Ecto neural progenitor cell (in vitro differentiated cells): ENCODE measurements around the gene CRTAP.
"Not testable (repeated sequence)": the region's sequence is repeated elsewhere in the genome, so short reads cannot be mapped to it uniquely, and the experiment has no call there.

Experiments
- DNase-seq: peaks from one replicate; pipeline ENCODE4 v3.0.0-alpha.2; 2018; ENCODE audit warnings: low spot score

CRTAP gene

DNA sequence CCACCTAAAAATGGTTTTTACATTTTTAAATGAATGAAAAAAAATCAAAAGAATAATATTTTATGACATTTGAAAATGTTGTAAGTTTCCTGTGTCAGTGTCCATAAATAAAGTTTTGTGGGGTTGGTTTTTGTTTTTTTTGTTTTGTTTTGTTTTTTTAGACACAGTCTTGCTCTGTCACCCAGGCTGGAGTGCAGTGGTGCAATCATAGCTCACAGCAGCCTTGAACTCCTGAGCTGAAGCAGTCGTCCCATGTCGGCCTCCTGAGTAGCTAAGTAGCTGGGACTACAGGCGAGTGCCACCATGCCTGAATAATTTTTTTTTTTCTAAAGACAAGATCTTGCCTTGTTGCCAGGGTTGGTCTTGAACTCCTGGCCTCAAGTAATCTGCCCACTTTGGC is 14.1 kb upstream of the CRTAP start:
- DNase-seq: no peak

DNA sequence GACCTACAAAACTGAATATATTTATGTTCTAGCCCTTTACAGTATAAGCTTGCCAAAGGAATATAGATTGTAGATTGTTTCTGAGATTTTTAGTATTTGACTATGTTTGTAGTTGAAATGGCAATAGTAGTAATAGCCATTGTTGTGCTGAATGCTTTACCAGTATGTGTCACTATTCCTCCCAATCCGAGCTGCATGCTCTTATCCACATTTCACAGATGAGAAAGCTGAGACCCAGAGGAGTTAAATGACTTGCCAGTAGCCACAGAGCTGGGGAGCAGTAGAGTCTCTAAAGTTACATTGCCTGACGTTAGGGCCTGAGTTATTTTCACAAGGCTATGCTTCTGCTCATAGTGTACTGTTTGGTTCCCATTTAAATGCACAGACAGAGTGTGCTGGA is 13.6 kb upstream of the CRTAP start:
- DNase-seq: no peak

DNA sequence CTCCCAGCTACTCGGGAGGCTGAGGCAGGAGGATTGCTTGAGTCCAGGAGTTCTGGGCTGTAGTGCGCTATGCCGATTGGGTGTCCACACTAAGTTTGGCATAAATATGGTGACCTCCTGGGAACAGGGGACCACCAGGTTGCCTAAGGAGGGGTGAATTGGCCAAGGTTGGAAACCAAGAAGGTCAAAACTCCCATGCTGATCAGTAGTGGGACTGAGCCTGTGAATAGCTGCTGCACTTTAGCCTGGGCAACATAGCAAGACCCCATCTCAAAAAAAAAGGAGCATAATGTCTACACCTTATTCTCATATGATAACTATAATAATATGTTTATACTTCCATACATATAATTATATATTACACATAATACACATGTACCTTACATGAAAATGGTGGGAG is 10.8 kb upstream of the CRTAP start:
- DNase-seq: no peak

DNA sequence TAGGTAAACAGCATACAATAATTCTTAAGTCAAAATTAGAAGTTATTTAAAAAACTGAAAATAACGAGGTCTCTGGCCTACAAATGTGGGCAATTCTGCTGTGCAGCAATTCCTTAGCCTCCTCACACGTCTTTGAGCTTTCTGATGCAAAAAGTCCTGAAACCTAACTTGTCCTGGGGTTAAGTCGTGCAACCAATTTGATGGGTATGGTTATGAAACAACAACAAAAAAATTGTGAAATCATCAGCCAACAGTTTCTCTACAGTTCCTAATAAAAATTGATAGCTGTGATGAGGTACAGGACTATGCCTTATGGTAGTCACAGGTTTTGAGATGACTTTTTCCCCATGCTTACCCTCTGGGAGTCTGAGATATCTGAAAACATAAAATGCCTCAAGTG is 10.3 kb upstream of the CRTAP start:
- DNase-seq: no peak

DNA sequence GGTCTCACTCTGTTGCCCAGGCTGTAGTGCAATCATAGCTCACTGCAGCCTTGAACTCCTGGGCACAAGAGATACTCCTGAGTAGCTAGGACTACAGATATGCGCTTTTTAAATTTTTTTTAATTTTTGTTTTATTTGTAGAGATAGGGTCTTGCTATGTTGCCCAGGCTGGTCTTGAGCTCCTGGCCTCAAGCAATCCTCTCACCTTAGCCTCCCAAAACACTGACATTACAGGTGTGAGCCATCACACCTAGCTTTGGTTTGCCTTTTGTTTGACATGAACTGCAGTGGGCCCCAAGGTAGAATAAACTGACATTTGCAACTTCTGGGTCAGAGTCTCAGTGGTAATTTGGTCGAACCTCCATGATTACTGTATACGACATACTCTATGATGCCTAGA is 9.0 kb upstream of the CRTAP start:
- DNase-seq: no peak

DNA sequence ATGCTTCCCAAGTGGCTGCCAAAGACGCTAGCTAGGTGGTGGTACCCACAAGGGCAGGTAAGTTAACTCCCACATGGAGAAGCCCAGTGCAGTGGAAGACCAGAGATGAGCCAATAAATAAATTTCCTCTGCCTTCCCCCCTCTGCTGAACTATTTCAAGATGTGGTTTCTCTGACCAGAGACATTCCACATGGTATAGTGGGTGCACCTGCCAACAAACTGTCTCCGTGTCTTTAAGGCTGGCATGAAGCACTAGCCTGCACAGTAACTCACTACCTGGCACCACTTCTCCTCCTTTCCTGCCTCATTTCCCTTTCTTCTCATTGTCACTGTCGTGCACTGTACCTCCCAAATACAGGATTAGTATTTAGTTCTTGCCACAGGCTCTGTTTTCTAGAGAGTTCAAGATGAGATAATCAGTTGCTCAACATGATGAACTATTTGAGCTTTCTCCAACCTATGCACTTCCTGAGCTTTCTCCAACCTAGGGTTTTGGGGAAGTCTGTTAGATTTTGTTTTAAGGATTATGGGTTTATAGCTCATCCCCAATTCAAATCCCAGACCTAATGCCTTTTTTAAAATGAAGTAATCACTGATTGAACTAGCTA is 8.4 kb upstream of the CRTAP start:
- no peak for DNase-seq

DNA sequence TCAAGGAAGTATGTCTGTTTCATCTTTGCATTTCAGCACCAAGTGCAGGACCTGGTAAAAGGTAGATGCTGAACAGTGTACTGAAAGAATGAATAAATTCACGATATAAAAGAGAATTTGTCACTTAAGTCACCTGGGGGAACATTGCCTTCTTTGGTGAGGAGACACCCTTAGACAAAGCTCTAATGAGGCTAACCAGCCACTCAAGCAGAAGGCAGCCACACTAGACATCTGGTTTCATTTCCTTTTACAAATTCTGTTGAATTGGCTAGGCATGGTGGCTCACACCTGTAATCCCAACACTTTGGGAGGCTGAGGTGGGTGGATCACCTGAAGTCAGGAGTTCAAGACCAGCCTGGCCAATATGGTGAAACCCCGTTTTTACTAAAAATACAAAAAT is 7.0 kb upstream of the CRTAP start:
- DNase-seq: not testable (repeated sequence)

DNA sequence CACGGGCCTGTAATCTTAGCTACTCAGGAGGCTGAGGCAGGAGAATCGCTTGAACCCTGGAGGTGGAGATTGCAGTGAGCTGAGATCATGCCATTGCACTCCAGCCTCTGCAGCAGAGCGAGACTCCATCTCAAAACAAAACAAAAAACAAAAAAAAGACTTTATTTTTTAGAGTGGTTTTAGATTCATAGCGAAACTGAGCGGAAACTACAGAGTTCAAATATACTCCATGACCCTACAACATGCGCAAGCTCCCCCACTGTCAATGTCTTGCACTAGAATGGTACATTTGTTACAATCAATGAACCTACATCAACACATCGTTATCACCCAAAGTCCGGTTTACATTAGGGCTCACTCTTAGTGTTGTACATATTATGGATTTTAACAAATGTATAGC is 2.2 kb upstream of the CRTAP start:
- DNase-seq: no peak

DNA sequence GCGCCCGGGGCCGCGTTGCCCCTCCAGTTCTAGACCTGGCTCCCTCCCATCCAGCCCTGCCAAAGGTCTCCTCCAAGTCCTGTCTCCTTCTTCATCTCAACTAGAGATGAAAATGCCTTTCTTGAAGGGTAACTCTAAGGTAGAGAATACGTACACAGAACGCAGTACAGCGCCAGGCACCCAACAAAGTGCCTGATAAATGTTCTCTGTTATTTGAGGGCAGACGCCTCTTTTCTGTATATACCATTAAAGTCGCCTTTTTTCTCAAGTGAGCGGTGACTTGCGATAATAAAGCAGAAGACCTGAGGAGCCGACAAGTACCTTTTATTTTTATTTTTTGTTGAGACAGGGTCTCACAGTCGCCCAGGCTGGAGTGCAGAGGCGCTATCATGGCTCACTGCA is 809 bp downstream of the CRTAP start:
- DNase-seq: no peak

DNA sequence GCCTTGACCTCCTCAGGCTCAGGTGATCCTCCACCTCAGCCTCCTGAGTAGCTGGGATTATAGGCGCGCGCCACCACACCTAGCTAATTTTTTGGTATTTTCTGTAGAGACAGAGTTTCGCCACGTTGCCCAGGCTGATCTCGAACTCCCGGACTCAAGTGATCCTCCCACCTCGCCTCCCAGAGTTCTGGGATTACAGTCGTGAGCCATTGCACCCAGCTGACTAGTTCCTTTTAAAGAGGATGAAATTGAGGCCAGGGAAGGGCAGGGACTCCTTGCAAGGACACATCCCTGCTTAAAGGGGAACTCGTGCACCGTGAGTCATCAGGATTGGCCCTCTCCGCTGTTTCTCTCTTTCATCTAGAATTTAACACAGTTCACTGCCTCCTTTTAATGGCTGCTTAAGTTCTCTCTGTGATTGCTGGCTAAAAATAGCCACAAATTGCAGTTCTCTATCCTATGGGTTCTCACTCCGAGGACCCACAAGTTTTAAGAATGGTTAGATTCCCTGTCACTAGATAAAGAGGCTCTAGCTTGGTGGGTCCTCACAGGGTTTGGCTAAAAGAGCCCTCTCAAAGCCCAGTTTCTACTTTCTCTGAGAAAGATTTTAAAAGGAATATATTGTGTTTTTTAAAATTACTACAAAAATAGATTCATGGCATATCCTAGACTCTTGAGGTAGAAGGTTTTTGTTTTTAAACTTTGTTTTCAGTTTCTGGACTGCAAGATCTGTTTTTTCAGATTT is 1.4 kb downstream of the CRTAP start:
- DNase-seq: peak; percentile 65

DNA sequence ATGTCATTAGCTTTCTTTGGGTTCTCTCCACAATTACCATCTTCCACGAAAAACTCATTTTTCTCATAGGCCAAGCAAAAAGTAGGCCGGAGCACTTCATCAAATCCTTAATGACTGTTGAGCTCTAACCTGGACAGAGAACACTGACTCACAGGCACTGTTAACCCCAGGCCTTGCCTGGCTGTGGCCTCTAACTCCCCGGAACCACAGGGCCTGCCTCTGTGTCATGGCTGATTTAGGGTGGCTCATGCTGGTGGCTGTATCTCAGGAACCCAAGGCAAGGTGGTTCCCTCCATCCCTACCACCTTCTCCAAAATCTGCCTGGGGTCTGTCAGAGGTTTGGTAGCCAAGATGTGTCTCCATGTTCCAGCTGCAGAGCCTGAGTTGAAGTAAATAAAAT is 3.6 kb downstream of the CRTAP start:
- DNase-seq: no peak

DNA sequence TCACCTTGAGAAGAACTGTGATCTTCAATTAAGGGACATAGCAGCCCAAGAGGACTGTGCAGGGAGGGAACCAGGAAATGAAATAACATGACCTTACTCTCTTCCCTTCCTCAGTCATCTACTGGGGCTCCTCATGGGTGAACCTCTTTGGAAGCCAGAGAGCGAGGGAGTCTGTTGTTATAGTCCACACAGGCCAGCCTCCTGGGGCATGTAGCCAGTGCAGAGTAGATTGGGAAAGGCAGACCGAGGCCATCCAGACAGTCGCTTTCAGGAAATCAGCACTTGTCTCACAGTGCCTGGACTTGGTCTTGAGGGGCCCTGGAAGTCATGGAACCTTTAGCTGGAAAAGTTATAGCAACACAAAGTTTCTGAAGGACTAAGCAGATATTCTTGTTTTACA is 6.1 kb downstream of the CRTAP start:
- no peak for DNase-seq

DNA sequence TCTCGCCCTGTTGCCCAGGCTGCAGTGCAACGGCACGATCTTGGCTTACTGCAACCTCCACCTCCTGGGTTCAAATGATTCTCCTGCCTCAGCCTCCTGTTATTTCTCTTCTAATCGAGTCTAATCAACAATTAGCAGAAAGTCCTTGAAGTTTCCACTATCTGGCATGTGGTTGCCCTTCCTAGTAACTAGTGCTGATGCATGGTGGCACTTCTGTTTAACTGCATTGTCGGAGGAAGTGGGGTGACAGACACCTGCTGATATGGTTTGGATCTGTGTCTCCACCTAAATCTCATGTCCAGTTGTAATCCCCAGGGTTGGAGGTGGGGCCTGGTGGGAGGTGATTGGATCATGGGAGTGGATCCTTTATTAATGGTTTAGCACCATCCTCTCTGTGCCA is 9.2 kb downstream of the CRTAP start:
- DNase-seq: no peak

DNA sequence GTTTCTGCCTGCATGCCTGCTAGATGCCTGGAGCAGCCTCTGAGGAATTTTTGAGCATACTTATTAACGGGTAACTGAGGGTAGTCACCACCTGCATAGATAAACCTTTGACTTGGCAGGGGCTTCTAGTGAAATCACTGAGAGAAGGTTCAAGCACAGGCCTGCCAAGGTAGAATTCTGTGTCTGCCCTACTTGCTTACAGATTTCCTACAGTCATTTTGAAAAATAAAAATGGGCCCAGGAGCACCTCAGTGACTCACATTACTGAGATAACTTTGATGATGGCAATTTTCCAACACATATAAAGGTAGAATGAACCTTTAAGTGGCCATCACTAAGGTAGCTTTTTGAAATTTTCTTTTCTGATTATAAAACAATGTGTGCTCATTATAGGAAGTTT is 10.8 kb downstream of the CRTAP start:
- no peak for DNase-seq

DNA sequence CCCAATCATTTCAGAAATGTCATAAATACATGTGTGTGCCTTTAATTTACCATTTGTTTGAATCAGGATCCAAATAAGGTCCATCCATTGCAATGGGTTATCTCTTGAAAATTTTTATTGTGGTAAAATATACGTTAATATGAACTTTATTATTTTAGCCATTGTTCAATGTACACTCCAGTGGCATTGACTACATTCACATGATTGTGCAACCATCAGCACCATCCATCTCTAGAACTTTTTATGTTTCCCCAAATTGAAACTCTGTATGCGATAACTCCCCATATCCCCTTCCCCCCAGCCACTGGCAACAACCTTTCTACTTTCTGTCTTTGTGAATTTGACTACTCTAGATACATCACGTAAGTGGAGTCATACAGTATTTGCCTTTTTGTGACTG is 12.0 kb downstream of the CRTAP start:
- DNase-seq: no peak

DNA sequence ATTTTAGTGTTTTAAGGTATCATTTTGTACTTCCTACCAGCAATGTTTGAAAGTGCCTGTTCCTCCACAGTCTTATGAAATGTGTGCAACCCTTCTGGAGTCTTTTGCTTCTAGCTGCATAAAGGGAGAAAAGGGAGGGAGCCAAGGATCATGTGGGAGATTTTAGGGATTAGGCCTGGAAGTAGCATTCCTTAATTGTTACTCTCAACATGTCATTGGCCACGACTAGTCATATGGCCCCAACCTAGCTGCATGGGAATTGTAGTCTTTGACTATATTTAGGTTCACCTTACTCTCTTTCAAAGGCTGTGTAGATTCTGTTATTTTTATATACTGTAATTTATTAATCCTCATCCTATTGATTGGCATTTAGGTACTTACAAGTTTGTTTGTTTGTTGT is 14.9 kb downstream of the CRTAP start:
- DNase-seq: no peak

DNA sequence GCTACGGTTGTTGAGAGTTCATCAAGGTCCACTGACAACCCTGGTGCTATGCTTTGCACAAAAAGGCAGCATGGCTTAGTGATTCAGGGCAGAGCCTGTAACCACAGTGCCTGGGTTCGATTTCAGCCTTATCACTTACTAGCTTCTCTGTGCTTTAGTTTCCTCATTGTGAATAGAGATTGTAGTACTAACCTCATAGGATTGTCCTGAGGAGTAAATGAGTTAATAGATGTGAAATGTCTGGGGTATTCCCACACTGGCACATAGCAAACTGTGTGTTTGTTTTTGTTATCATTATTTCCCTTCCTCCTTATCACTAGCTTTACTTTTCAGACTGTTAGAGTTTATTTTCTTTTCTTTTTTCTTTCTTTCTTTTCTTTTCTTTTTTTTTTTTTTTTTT is 16.3 kb downstream of the CRTAP start:
- peak; percentile 17 for DNase-seq

DNA sequence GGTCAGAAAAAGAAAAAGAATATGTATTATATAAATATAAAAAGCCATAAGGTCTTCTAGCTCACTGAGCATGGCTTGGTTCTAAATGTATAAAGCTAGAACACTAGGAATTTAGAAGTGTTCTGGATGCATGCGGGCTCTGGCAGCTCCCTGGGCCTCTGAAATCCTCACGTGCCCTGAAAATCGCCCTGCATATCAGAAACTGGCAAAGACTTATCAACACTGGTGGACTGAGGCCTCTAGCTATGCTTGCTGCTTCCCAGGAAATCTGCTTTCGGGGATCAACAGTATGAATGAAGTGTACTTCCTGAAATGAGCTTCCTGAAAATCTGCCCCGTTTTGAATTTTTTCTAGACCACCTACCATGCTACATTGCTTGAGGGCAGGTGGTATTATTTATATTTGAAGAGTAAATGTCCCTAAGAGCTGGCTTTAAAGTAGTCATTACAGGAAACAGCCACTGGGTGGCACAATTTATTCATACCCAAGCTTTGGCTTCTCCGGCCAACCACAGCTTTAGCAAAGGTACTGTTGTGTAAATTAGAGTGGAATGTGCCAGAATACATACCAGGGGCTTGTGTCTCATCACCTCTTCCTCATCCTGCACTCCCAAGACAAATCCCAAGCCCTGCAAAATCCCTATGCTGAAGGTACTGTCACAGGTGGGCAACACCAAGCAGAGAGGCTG is 17.7 kb downstream of the CRTAP start:
- peak; percentile 60 for DNase-seq

DNA sequence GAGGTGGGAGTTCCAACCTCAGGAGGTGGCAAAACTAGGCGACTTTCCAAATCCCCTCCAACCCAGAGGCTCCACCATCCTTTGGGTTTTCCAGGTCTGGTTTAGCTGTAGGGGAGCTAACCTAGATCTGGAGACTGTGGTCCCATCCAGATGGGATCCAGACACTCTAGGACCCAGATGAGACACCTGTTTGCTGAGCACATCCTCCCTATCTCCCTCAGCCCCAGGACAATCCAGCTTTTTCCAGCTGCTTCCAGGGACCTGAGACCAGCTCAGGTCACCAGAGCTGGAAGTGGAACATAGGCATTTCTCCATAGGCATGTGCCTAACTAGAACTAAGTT is 18.2 kb downstream of the CRTAP start:
- DNase-seq: no peak

DNA sequence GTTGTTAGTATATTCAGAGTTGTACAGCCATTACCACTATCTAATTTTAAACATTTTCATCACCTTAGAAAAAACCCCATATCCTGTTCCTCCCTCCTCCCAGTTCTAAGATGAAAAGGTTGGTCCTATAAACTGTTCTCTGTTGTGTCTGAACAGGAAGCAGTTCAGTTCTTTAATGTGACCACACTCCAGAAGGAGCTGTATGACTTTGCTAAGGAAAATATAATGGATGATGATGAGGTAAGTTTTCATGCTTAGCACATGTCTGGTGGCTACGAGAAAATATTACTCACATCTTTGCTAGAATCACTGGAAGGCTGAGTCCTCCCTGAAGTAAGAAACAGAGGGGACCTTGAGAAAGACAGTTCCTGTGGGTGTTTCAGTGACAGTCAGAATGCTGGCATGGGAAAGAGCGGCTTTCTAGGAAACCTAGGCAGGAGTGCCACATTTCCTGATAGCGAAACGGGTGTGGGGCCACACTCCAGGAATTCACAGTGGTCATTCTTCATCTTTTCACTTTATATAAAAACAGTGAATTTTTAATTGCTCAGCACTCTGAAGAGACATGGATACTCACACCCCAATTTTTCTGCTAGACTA is 20.3 kb downstream of the CRTAP start:
- DNase-seq: no peak

DNA sequence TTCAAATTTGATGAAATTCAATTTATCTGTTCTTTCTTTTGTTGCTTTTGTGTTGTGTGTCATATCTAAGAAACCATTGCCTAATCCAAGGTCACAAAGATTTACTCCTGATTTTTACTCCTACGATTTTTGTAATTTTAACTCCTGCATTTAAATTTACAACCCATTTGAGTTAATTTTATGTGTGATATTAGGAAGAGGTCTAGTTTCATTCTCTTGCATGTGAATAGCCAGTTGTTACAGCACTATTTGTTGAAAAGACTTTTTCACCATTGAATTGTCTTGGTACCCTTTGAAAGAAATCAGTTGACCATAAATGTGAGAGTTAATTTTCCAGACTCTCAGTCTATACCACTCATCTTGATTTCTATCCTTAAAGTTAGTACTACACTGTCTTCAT is 23.9 kb downstream of the CRTAP start:
- no peak for DNase-seq

DNA sequence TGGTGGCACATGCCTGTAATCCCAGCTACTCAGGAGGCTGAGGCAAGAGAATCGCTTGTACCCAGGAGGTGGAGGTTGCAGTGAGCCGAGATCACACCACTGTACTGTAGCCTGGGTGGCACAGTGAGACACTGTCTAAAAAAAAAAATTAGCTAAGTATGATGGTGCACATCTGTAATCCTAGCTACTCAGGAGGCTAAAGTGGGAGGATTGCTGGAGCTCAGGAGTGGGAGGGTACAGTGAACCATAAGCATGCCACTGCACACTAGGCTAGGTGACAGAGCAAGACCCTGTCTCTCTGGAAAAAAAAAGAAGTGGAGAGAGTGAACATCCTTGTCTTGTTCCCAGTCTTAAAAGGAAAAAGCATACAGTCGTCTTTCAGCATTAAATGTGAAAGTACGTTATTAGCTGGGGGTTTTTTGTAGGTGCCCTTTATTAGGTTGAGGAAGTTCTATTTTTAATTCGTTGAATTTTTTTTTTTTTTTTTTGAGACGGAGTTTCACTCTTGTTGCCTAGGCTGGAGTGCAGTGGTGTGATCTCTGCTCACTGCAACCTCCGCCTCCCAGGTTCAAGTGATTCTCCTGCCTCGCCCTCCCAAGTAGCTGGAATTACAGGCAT is 25.3 kb downstream of the CRTAP start:
- not testable (repeated sequence) for DNase-seq

DNA sequence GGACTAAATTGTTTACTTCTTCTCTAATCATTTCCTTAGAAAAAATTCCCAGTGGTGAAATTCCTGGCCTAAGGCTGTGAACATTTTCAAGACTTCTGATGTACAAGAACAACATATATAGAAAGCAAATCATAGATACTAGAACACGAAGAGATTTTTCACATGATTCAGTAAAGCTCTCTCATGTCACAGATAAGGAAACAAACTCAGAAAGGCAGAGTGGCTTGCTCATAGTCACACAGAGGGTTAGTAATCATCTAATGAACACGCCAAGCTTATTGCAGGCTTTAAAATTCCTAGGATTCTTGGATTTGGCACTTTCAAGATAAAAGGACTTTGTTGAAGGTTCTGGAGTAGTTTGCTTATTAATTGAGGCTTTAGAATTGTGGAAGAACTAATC is 26.2 kb downstream of the CRTAP start:
- no peak for DNase-seq
